Neural cell (in vitro differentiated cells): Measurements from ENCODE around the gene YDJC. TPM values are rescaled to one million over a fixed set of nuclear protein-coding genes. Genes with fewer than 3 reads are reported as not detected.
"Not testable (repeated sequence)": the region's sequence is repeated elsewhere in the genome, so short reads cannot be mapped to it uniquely, and the experiment has no call there.

ENCODE experiments used
- H2AFZ ChIP-seq: fragments of 200-600, 300-800 bp; sonication (generic), shearing (Covaris generic); 2 replicates; pipeline ENCODE4 v1.6.0; 2014; ENCODE audit warnings: low read depth, mild to moderate bottlenecking, antibody characterized with exemption, low read length, moderate library complexity
- H3F3A ChIP-seq: fragments of 200-600 bp; shearing (Covaris generic); 2 replicates; pipeline ENCODE4 v1.6.1; 2016; ENCODE audit warnings: mild to moderate bottlenecking, moderate library complexity, mixed read lengths, antibody characterized with exemption, low read length; ENCODE audit not compliant: insufficient read depth, poor library complexity, severe bottlenecking
- H3K27ac ChIP-seq: fragments of 200-600, 300-800 bp; sonication (generic), shearing (Covaris generic); 2 replicates; pipeline ENCODE4 v1.5.1; 2014; ENCODE audit warnings: mild to moderate bottlenecking, low read length, moderate library complexity
- H3K27me3 ChIP-seq: fragments of 300-800, 200-600 bp; sonication (generic), shearing (Covaris generic); 2 replicates; pipeline ENCODE4 v1.6.0; 2014; ENCODE audit warnings: mild to moderate bottlenecking, low read depth, low read length, moderate library complexity; ENCODE audit not compliant: insufficient read depth
- H3K36me3 ChIP-seq: fragments of 300-800, 200-600 bp; sonication (generic), shearing (Covaris generic); 2 replicates; pipeline ENCODE4 v1.5.1; 2014; ENCODE audit warnings: mild to moderate bottlenecking, antibody characterized with exemption, low read length, moderate library complexity; ENCODE audit not compliant: insufficient read depth
- H3K4me2 ChIP-seq: fragments of 300-800, 200-600 bp; sonication (generic), shearing (Covaris generic); 2 replicates; pipeline ENCODE4 v1.6.0; 2014; ENCODE audit warnings: mild to moderate bottlenecking, low read length
- H3K4me3 ChIP-seq: fragments of 300-800, 200-600 bp; sonication (generic), shearing (Covaris generic); 2 replicates; pipeline ENCODE4 v1.5.1; 2014; ENCODE audit warnings: mild to moderate bottlenecking, low read length, moderate library complexity
- H3K79me2 ChIP-seq: fragments of 200-600 bp; shearing (Covaris generic); replicated peaks from 2 replicates; pipeline ENCODE4 v1.6.0; 2014; ENCODE audit warnings: mild to moderate bottlenecking, low read length, moderate library complexity; ENCODE audit not compliant: insufficient read depth
- H3K9ac ChIP-seq: fragments of 300-800, 200-600 bp; sonication (generic), shearing (Covaris generic); 2 replicates; pipeline ENCODE4 v1.6.1; 2016; ENCODE audit warnings: mild to moderate bottlenecking, low read length, mixed read lengths
- H3K9me2 ChIP-seq: fragments of 200-600 bp; shearing (Covaris generic); 2 replicates; pipeline ENCODE4 v1.6.1; 2016; ENCODE audit warnings: mild to moderate bottlenecking, low read length, mixed read lengths; ENCODE audit not compliant: insufficient read depth
- H3K9me3 ChIP-seq: fragments of 200-600, 300-800 bp; sonication (generic), shearing (Covaris generic); 2 replicates; pipeline ENCODE4 v1.6.1; 2016; ENCODE audit warnings: mild to moderate bottlenecking, mixed run types, low read length, moderate library complexity, mixed read lengths
- H4K20me1 ChIP-seq: fragments of 200-600 bp; shearing (Covaris generic); 2 replicates; pipeline ENCODE4 v1.6.1; 2016; ENCODE audit warnings: mild to moderate bottlenecking, mixed run types; ENCODE audit not compliant: insufficient read depth
- EP300 ChIP-seq: fragments of 450-650 bp; conservative IDR thresholded peaks from 2 replicates; pipeline ENCODE4 v1.6.1; 2014; ENCODE audit warnings: antibody characterized with exemption, mild to moderate bottlenecking, moderate library complexity; ENCODE audit not compliant: poor library complexity, severe bottlenecking
- EZH2 ChIP-seq: fragments of 200-600, 300-800 bp; shearing (Covaris generic), sonication (generic); IDR thresholded peaks from 2 replicates; pipeline ENCODE4 v1.6.1; 2014; ENCODE audit warnings: antibody characterized with exemption, low read length, borderline replicate concordance, mild to moderate bottlenecking; ENCODE audit not compliant: insufficient read depth, poor library complexity, severe bottlenecking
- MXI1 ChIP-seq: fragments of 450-650 bp; conservative IDR thresholded peaks from 2 replicates; pipeline ENCODE4 v1.6.1; 2014; ENCODE audit warnings: antibody characterized with exemption, mild to moderate bottlenecking; ENCODE audit not compliant: poor library complexity, severe bottlenecking
- POLR2AphosphoS5 ChIP-seq: IDR thresholded peaks from 2 replicates; pipeline ENCODE4 v1.6.1; 2012
- RAD21 ChIP-seq: fragments of 450-650 bp; conservative IDR thresholded peaks from 2 replicates; pipeline ENCODE4 v1.6.1; 2014; ENCODE audit warnings: antibody characterized with exemption, mild to moderate bottlenecking, moderate library complexity
- SMC3 ChIP-seq: fragments of 450-650 bp; conservative IDR thresholded peaks from 2 replicates; pipeline ENCODE4 v1.6.1; 2014; ENCODE audit warnings: antibody characterized with exemption, mild to moderate bottlenecking, moderate library complexity; ENCODE audit not compliant: poor library complexity
- TAF1 ChIP-seq: IDR thresholded peaks from 2 replicates; pipeline ENCODE4 v1.6.1; 2012; ENCODE audit warnings: low read depth
- polyA plus RNA-seq: library from polyadenylated mRNA; depleted of rRNA; stranded (reverse); fragments of >200 nt; gene quantifications from 2 replicates; pipeline ENCODE4 v1.2.3, GENCODE V29; 2014
- TF ChIP-seq, protein P1 (sequence below): fragments of 450-650 bp; IDR thresholded peaks from 2 replicates; pipeline ENCODE4 v1.5.1; 2014; ENCODE audit warnings: antibody characterized with exemption, mild to moderate bottlenecking, moderate library complexity; ENCODE audit not compliant: poor library complexity, severe bottlenecking
- TF ChIP-seq, protein P2 (sequence below): IDR thresholded peaks from 2 replicates; pipeline ENCODE4 v1.6.1; 2012; ENCODE audit warnings: borderline replicate concordance

YDJC gene
- polyA plus RNA-seq, 1 donor from 2014 or later: 20.0 TPM

DNA sequence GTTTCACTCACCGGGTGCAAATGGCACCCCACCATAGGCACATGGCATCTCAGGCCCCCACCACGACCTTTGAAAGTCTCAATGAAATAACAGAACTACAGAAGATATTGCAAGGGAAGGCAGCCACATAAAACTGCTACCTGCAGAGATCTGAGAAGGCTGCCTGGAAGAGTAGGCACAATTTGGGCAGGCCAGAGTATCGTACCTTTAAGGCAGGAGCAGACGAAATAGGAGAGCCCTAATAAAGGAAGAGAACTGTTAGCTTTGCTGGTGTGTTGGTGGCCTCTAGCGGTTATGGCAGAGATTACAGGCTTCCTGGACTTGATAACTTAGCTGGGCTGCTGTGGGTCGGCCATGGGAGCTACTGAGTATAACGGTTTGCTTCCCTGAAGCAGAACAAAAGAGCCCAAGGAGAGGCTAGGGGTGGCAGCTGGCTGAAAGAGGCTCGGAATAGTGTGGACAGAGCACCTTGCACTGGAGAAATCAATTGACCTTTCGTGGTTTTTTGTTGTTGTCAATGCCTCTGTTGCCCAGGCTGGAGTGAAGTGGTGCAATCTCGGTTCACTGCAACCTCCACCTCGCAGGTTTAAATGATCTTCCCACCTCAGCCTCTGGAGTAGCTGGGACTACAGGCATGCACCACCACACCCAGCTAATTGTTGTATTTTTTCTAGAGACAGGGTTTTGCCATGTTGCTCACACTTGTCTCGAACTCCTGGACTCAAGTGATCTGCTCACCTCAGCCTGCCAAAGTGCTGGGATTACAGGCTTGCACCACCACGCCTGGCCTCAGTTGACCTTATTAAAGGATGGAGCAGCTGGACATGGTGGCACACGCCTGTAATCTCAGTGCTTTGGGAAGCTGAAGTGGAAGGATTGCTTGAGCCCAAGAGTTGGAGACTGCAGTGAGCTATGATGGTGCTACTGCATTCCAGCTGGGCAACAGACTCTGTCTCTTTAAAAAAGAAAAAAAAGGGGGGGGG lies 17.1 kb upstream of the YDJC start:
- Histone ChIP-seq H3K9ac (no peak overlapping the region), H3K9me3 (no peaks in the 10 kb centered on the region), H2AFZ (no peak overlapping the region), H3K27me3 (no peaks in the 10 kb centered on the region), H3K36me3 (no peaks in the 10 kb centered on the region), H4K20me1 (no peaks in the 10 kb centered on the region), H3K79me2 (no peaks in the 10 kb centered on the region), H3K9me2 (no peaks in the 10 kb centered on the region), H3K4me3 (no peak overlapping the region), H3K4me2 (no peak overlapping the region), H3K27ac (no peak overlapping the region), H3F3A (no peaks in the 10 kb centered on the region)
- TF ChIP-seq POLR2AphosphoS5 (no peak), SMC3 (peak; percentile 86), EZH2 (no peak), TAF1 (no peak), MXI1 (no peak), RAD21 (peak; percentile 97), EP300 (no peak)
- TF ChIP-seq, protein P1, sequence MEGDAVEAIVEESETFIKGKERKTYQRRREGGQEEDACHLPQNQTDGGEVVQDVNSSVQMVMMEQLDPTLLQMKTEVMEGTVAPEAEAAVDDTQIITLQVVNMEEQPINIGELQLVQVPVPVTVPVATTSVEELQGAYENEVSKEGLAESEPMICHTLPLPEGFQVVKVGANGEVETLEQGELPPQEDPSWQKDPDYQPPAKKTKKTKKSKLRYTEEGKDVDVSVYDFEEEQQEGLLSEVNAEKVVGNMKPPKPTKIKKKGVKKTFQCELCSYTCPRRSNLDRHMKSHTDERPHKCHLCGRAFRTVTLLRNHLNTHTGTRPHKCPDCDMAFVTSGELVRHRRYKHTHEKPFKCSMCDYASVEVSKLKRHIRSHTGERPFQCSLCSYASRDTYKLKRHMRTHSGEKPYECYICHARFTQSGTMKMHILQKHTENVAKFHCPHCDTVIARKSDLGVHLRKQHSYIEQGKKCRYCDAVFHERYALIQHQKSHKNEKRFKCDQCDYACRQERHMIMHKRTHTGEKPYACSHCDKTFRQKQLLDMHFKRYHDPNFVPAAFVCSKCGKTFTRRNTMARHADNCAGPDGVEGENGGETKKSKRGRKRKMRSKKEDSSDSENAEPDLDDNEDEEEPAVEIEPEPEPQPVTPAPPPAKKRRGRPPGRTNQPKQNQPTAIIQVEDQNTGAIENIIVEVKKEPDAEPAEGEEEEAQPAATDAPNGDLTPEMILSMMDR: peak; percentile 96
- TF ChIP-seq, protein P2, sequence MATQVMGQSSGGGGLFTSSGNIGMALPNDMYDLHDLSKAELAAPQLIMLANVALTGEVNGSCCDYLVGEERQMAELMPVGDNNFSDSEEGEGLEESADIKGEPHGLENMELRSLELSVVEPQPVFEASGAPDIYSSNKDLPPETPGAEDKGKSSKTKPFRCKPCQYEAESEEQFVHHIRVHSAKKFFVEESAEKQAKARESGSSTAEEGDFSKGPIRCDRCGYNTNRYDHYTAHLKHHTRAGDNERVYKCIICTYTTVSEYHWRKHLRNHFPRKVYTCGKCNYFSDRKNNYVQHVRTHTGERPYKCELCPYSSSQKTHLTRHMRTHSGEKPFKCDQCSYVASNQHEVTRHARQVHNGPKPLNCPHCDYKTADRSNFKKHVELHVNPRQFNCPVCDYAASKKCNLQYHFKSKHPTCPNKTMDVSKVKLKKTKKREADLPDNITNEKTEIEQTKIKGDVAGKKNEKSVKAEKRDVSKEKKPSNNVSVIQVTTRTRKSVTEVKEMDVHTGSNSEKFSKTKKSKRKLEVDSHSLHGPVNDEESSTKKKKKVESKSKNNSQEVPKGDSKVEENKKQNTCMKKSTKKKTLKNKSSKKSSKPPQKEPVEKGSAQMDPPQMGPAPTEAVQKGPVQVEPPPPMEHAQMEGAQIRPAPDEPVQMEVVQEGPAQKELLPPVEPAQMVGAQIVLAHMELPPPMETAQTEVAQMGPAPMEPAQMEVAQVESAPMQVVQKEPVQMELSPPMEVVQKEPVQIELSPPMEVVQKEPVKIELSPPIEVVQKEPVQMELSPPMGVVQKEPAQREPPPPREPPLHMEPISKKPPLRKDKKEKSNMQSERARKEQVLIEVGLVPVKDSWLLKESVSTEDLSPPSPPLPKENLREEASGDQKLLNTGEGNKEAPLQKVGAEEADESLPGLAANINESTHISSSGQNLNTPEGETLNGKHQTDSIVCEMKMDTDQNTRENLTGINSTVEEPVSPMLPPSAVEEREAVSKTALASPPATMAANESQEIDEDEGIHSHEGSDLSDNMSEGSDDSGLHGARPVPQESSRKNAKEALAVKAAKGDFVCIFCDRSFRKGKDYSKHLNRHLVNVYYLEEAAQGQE: no peak

DNA sequence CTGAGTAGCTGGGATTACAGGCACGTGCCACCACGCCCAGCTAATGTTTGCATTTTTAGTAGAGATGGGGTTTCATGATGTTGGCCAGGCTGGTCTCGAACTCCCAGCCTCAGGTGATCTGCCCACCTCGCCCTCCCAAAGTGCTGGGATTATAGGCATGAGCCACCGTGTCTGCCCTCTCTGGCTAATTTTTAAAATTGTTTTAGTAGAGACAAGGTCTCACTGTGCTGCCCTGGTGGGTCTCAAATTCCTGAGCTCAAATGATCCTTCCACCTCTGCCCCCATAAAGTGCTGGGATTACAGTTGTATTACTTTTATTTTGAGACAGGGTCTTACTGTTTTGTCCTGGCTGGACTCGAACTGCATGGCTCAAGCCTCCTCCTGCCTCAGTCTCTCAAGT lies 15.7 kb upstream of the YDJC start:
- not testable (repeated sequence) for H3K27me3 ChIP-seq, H2AFZ ChIP-seq, H3K36me3 ChIP-seq, H3K9me3 ChIP-seq, H3K4me2 ChIP-seq, H3K27ac ChIP-seq, H3F3A ChIP-seq, H3K9me2 ChIP-seq, H3K79me2 ChIP-seq, H3K4me3 ChIP-seq, H3K9ac ChIP-seq, H4K20me1 ChIP-seq
